SK-N-MC (cell line): ENCODE measurements around the gene CHST1.

Source experiments
- EZH2 ChIP-seq: fragments of 200-600 bp; sonication (generic); IDR thresholded peaks from one replicate; pipeline ENCODE4 v1.6.1; 2017; ENCODE audit warnings: antibody characterized with exemption
- POLR2AphosphoS5 ChIP-seq: IDR thresholded peaks from 2 replicates; pipeline ENCODE4 v1.6.1; 2012; ENCODE audit warnings: mild to moderate bottlenecking, low read depth, low read length, borderline replicate concordance

- TF ChIP-seq EZH2, result no peak
- no peak for TF ChIP-seq POLR2AphosphoS5
Measured at GRCh38 chr11:45616802-45617549, 48.4 kb downstream of the CHST1 start.
